Body of pancreas (tissue), 4 donors: ENCODE results near the gene HMCN1.

Source experiments
- POLR2A ChIP-seq, 3 donors: fragments of 450-650 bp; IDR thresholded peaks; one replicate each; pipeline ENCODE4 v1.6.1; 2016; ENCODE audit warnings: antibody characterized with exemption in 3 of 3, mild to moderate bottlenecking in 2 of 3
- TF ChIP-seq, protein P1 (sequence below), 7 experiments: fragments of 450-650 bp in 4 of 7; fragments of 200-600 bp in 3 of 7; sonication (generic) in 3 of 7; IDR thresholded peaks; one replicate each; pipeline ENCODE4 v1.5.1; 2016 to 2019; ENCODE audit warnings: antibody characterized with exemption in 7 of 7

GRCh38 chr1:185921636-185922035, 187.4 kb downstream of the HMCN1 start:
- TF ChIP-seq POLR2A (IDR thresholded peaks at IDR 0.05): no peak
- TF ChIP-seq, protein P1, sequence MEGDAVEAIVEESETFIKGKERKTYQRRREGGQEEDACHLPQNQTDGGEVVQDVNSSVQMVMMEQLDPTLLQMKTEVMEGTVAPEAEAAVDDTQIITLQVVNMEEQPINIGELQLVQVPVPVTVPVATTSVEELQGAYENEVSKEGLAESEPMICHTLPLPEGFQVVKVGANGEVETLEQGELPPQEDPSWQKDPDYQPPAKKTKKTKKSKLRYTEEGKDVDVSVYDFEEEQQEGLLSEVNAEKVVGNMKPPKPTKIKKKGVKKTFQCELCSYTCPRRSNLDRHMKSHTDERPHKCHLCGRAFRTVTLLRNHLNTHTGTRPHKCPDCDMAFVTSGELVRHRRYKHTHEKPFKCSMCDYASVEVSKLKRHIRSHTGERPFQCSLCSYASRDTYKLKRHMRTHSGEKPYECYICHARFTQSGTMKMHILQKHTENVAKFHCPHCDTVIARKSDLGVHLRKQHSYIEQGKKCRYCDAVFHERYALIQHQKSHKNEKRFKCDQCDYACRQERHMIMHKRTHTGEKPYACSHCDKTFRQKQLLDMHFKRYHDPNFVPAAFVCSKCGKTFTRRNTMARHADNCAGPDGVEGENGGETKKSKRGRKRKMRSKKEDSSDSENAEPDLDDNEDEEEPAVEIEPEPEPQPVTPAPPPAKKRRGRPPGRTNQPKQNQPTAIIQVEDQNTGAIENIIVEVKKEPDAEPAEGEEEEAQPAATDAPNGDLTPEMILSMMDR (IDR thresholded peaks at IDR 0.05): no peak
